Measurements from ENCODE around the gene VAMP1. TPM values are rescaled to one million over a fixed set of nuclear protein-coding genes. Genes with fewer than 3 reads are reported as not detected.

VAMP1 gene
- total and polyA plus RNA-seq, 2 of the 8 experiments (the other 6 are each of a cell fraction or from before 2014, with no cell fraction given), result 10.8 to 23.1 TPM

- TF ChIP-seq NANOG (IDR thresholded peaks at IDR 0.05; ENCODE audit: insufficient read depth, low read depth, low read length, poor library complexity, severe bottlenecking) (no peak), MAFK (IDR thresholded peaks at IDR 0.05; ENCODE audit: low read depth, low read length) (no peak), GTF2F1 (IDR thresholded peaks at IDR 0.05; ENCODE audit: borderline replicate concordance, low read depth, low read length) (no peak), TBP (IDR thresholded peaks at IDR 0.05; ENCODE audit: low read depth, low read length) (no peak), JUN (IDR thresholded peaks at IDR 0.05; ENCODE audit: low read depth, low read length) (no peak), TAF7 (optimal IDR thresholded peaks at IDR 0.05; ENCODE audit: borderline replicate concordance, low read depth, low read length) (no peak)
These were observed 6.6 kb downstream of the VAMP1 start (continued) for GRCh38 chr12:6463858-6464257.

Measured in H1 (cell line).